HL-60 (cell line): ENCODE measurements around the gene HNF4A.

Source experiments
- DNase-seq, 2 experiments: peaks; one replicate each; pipeline ENCODE4 v3.0.0-alpha.2; 2010 to 2020; ENCODE audit warnings: low read depth in 1 of 2, low spot score in 1 of 2
- H3K27ac ChIP-seq: fragments of 250-450 bp; sonication (Bioruptor Pico); replicated peaks from 2 replicates; pipeline ENCODE4 v1.5.1; 2020; ENCODE audit warnings: mild to moderate bottlenecking, moderate library complexity
- H3K27me3 ChIP-seq: fragments of 250-450 bp; sonication (Bioruptor Pico); 2 replicates; pipeline ENCODE4 v1.5.1; 2021; ENCODE audit warnings: mild to moderate bottlenecking, moderate library complexity; ENCODE audit not compliant: insufficient read depth, poor library complexity, severe bottlenecking
- H3K4me3 ChIP-seq: replicated peaks from 2 replicates; pipeline ENCODE4 v1.5.1; 2011; ENCODE audit warnings: mild to moderate bottlenecking, control low read depth, low read length; ENCODE audit not compliant: insufficient read depth
- GABPA ChIP-seq: IDR thresholded peaks from 2 replicates; pipeline ENCODE4 v1.6.1; 2012; ENCODE audit warnings: low read depth
- POLR2AphosphoS5 ChIP-seq: IDR thresholded peaks from 2 replicates; pipeline ENCODE4 v1.6.1; 2012; ENCODE audit warnings: low read depth
- REST ChIP-seq: IDR thresholded peaks from 2 replicates; pipeline ENCODE4 v1.6.1; 2012; ENCODE audit warnings: low read depth; ENCODE audit not compliant: insufficient replicate concordance
- SPI1 ChIP-seq: IDR thresholded peaks from 2 replicates; pipeline ENCODE4 v1.6.1; 2012; ENCODE audit warnings: low read depth, mild to moderate bottlenecking, borderline replicate concordance
- TF ChIP-seq, protein P1 (sequence below): IDR thresholded peaks from one replicate; pipeline ENCODE4 v1.5.1; 2011; ENCODE audit warnings: low read length, control low read depth, inconsistent platforms; ENCODE audit not compliant: insufficient read depth

HNF4A gene

DNA sequence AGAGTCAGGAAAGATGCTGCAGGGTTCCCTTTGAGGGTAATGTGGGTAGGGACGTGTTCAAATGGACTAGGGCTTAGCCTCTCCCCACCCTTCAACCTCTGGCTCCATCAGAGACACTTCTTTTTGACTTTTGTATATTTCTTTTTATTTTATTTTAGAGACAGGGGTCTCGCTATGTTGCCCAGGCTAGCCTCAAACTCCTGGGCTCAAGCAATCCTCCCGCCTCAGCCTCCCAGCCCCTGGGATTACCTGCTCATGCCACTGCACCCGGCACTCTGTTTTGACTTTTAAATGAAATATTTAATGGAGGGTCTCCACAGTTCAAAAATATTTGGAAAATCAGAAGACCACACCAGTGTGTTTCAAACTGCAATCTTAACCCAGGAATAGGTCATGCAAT, 8.6 kb downstream of the HNF4A start:
- Histone ChIP-seq H3K27ac (no peak overlapping the region), H3K4me3 (no peak overlapping the region), H3K27me3 (no peaks in the 10 kb centered on the region)
- TF ChIP-seq GABPA (no peak), REST (no peak), POLR2AphosphoS5 (no peak), SPI1 (no peak)
- TF ChIP-seq, protein P1, sequence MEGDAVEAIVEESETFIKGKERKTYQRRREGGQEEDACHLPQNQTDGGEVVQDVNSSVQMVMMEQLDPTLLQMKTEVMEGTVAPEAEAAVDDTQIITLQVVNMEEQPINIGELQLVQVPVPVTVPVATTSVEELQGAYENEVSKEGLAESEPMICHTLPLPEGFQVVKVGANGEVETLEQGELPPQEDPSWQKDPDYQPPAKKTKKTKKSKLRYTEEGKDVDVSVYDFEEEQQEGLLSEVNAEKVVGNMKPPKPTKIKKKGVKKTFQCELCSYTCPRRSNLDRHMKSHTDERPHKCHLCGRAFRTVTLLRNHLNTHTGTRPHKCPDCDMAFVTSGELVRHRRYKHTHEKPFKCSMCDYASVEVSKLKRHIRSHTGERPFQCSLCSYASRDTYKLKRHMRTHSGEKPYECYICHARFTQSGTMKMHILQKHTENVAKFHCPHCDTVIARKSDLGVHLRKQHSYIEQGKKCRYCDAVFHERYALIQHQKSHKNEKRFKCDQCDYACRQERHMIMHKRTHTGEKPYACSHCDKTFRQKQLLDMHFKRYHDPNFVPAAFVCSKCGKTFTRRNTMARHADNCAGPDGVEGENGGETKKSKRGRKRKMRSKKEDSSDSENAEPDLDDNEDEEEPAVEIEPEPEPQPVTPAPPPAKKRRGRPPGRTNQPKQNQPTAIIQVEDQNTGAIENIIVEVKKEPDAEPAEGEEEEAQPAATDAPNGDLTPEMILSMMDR: no peak
- DNase-seq: no peak

DNA sequence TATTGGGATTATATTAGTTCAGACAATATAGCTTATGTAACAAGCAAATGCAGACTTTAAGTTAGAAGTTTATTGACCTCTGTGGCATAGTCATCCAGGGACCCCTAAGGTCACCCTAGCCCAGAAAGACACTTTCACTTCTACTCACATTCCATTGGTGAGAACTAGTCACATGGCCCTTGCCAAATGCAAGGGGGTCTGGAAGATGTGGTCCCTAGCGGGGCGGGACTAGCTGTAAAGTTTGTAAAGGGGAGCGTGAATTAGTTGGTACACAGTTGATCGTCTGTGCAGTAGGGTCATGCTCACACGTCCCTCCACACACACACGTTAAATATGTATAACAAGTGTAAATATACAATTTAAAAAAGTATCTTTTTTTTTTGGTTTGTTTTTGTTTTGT, 9.3 kb downstream of the HNF4A start:
- no peak for DNase-seq
- no peak for TF ChIP-seq REST
- no peak for TF ChIP-seq GABPA
- no peak for TF ChIP-seq POLR2AphosphoS5
- TF ChIP-seq SPI1: no peak
- TF ChIP-seq, protein P1: no peak

GRCh38 chr20:44367746-44368145, 12.2 kb downstream of the HNF4A start:
- no peak for DNase-seq
- no peaks in the 10 kb centered on the region for H3K27me3 ChIP-seq
- no peak for TF ChIP-seq GABPA
- TF ChIP-seq, protein P1: no peak
- TF ChIP-seq SPI1: no peak
- TF ChIP-seq POLR2AphosphoS5: no peak
- TF ChIP-seq REST: no peak
- H3K27ac ChIP-seq: no peak overlapping the region
- no peak overlapping the region for H3K4me3 ChIP-seq

More for the DNA sequence above, 9.3 kb downstream of the HNF4A start:
- H3K27me3 ChIP-seq: no peaks in the 10 kb centered on the region
- H3K27ac ChIP-seq: no peak overlapping the region
- no peak overlapping the region for H3K4me3 ChIP-seq
